Central memory CD8-positive, alpha-beta T cell (primary cell): ENCODE results near the gene ABHD17A.

ENCODE experiments used
- ATAC-seq: fragments of 150-1000 bp; cut with Tn5 transposase; replicated peaks from 2 replicates; pipeline ENCODE4 v1.10.0; 2022; ENCODE audit warnings: mild to moderate bottlenecking, moderate FRiP score, moderate number of reproducible peaks; ENCODE audit not compliant: poor library complexity, severe bottlenecking; ENCODE audit errors: extremely low read depth
- DNase-seq, 2 donors: peaks; one replicate each; pipeline ENCODE4 v3.0.0; 2021; ENCODE audit warnings: low spot score in 2 of 2
- H3K27ac Mint-ChIP-seq: one replicate; pipeline ENCODE4 v1.8.0; 2022; ENCODE audit warnings: low read depth, mild to moderate bottlenecking, moderate library complexity, mixed read lengths
- H3K27me3 Mint-ChIP-seq: one replicate; pipeline ENCODE4 v1.8.0; 2022; ENCODE audit warnings: mixed read lengths
- H3K36me3 Mint-ChIP-seq: one replicate; pipeline ENCODE4 v1.8.0; 2022; ENCODE audit warnings: mild to moderate bottlenecking, moderate library complexity, mixed read lengths; ENCODE audit not compliant: insufficient read depth
- H3K4me1 Mint-ChIP-seq: one replicate; pipeline ENCODE4 v1.8.0; 2022; ENCODE audit warnings: mixed read lengths
- H3K4me3 Mint-ChIP-seq: one replicate; pipeline ENCODE4 v1.8.0; 2022; ENCODE audit warnings: mild to moderate bottlenecking, moderate library complexity, mixed read lengths
- H3K9me3 Mint-ChIP-seq: one replicate; pipeline ENCODE4 v1.8.0; 2022; ENCODE audit warnings: mixed read lengths

The ABHD17A gene

DNA sequence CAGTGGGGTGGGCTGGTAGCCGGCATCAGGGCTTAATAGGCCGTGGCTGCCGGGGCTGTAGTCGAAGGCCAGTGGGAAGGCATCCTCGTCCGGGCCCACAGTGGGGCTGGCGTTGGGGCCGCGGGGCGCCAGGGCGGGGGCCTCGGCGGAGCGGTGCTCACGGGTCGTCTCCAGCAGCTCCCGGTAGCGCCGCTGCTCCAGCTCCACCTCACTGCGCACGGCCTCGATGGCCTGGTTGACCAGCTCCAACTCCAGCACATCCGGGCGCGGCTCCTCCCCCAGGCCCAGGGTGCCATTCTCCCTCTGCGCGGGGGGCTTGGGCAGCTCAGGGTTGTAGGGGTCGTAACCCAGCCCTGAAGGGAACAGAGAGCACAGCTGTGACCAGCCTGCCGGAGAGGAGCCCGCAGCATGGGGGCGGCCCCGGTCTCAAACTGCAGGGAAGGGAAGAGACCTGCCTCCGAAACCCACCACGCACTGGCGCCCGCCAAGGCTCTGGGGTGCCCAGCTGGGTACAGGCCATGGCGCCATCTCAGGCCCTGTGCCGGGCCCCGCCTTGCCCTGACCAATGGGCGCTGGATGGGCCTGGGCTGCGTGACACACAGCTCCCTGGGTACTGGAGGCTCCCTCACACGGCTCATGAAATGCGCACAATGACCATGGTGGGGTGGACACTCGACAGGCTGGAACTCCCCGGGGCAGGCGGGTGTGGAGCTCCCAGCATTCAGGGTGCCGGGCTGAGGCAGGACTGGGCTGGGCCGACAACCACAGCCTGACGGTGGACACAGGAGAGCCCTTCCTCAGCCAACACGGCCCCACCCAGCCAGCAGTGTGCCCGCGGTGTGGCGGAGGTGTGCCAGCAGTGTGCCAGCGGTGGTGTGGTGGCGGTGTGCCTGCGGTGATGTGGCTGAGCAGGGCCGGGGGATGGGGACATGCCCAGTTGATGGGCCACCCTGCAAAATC is 56.7 kb downstream of the ABHD17A start:
- Mint-ChIP-seq H3K27ac (no peak overlapping the region), H3K36me3 (peaks cover 48% of the 10 kb centered on the region), H3K4me1 (peaks cover 10% of the 10 kb centered on the region), H3K9me3 (no peaks in the 10 kb centered on the region), H3K4me3 (no peak overlapping the region), H3K27me3 (no peaks in the 10 kb centered on the region)
- ATAC-seq = no peak
- no peak for DNase-seq

DNA sequence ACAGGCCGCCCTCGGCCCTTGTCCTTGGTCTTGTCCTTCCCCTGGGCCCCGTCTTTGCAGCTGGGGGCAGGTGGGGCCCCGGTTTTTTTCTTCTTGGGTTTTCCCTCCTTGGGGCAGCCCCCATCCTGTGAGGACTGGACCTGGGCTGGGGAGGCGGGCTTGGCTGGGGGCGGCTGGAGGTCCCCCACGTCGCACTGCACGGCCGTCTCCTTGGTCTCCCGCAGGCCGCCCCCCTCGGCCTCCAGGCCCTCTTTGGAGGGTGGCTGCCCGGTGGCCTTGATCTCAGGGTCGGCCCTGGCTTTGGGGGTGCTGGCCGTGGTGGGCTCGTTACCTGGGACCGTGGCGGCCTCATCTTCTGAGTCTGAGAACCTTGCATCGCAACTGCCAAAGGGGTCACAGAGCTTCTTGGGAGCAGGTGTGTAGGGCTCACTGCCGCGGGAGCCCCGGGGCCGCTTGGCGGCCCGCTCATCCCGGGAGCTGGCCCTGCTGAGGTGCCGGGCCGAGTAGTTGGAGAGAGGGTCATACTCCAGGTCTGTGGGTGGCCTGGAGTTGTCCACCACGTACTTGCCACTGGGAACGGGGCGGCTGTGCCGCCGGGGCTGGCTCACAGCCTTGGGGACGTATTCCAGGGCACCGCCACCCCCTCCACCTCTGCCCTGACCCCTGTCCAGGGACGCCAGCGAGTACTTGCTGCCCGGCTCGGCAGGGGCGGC is 57.6 kb downstream of the ABHD17A start:
- DNase-seq (no peak), ATAC-seq (no peak)
- Mint-ChIP-seq H3K27me3 (no peaks in the 10 kb centered on the region), H3K36me3 (peaks cover 44% of the 10 kb centered on the region), H3K27ac (no peak overlapping the region), H3K9me3 (no peaks in the 10 kb centered on the region), H3K4me1 (peaks cover 10% of the 10 kb centered on the region), H3K4me3 (no peak overlapping the region)
